HG03097 (cell line): Measurements from ENCODE around the gene FAXDC2.

Experiments used
- ATAC-seq: cut with Tn5 transposase; IDR thresholded peaks from one replicate; pipeline ENCODE4 v1.9.1; 2021; ENCODE audit not compliant: unreplicated experiment, low FRiP score

FAXDC2 gene

DNA sequence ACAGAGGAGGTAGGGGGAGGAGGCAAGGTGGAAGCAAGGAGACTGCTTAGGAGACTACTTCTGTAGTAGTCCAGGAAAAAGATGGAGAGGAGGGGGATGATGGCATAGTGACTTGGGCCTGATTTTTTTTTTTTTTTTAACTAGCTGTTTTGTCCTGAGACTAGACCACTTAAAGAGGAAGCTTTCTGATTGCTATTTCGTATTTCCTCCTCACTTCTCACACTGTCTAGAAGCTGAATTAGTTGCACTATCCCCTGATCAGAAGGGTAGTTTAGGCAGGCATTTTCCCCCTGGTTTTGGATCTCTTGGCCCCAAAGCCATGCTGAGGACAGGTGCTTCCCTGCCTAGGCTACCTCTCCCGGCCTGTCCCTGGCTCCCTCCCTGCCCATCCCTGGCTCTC is 80.3 kb downstream of the FAXDC2 start:
- ATAC-seq, result no peak
